K562 (cell line): Measurements from ENCODE around the gene CUL9. TPM values are rescaled to one million over a fixed set of nuclear protein-coding genes. Genes with fewer than 3 reads are reported as not detected.

Experiments used
- ARID2 ChIP-seq: fragments of 450-650 bp; IDR thresholded peaks from 2 replicates; pipeline ENCODE4 v1.6.1; 2017; ENCODE audit warnings: antibody characterized with exemption, mild to moderate bottlenecking
- FOSL1 ChIP-seq: fragments of 200-800 bp; sonication (Bioruptor generic); conservative IDR thresholded peaks from 2 replicates; pipeline ENCODE4 v1.6.1; 2016; ENCODE audit warnings: missing genetic modification characterization, missing compliant biosample characterization
- FOXJ2 ChIP-seq: fragments of 200-800 bp; sonication (Bioruptor generic); IDR thresholded peaks from 2 replicates; pipeline ENCODE4 v1.6.1; 2016; ENCODE audit warnings: missing genetic modification characterization, missing compliant biosample characterization
- GTF2E2 ChIP-seq: fragments of 200-800 bp; sonication (Bioruptor generic); IDR thresholded peaks from 2 replicates; pipeline ENCODE4 v1.6.1; 2016; ENCODE audit warnings: missing genetic modification characterization, missing compliant biosample characterization
- HBP1 ChIP-seq: fragments of 450-650 bp; formaldehyde crosslinking; IDR thresholded peaks from 2 replicates; pipeline ENCODE4 v1.4.0; 2022; ENCODE audit warnings: missing genetic modification characterization
- HEY1 ChIP-seq: fragments of 250-450 bp; sonication (Bioruptor Pico); IDR thresholded peaks from 2 replicates; pipeline ENCODE4 v1.5.0; 2020; ENCODE audit warnings: mild to moderate bottlenecking, moderate library complexity, borderline replicate concordance
- KDM4B ChIP-seq, 2 experiments: fragments of 450-650 bp in 1 of 2; sonication (generic) in 1 of 2; IDR thresholded peaks; 2 replicates each; pipeline ENCODE4 v1.6.1; 2016 to 2017; ENCODE audit warnings: borderline replicate concordance in 2 of 2, antibody characterized with exemption in 1 of 2, low read depth in 1 of 2, mild to moderate bottlenecking in 1 of 2
- MAZ ChIP-seq, 2 experiments: fragments of 450-650 bp in 1 of 2; sonication (generic) in 1 of 2; formaldehyde crosslinking; IDR thresholded peaks in 1 of 2; conservative IDR thresholded peaks in 1 of 2; 2 replicates each; pipeline versions ENCODE4 v1.4.0 to v1.5.0; 2020; ENCODE audit warnings: mild to moderate bottlenecking in 1 of 2, missing genetic modification reagents in 1 of 2
- MECOM ChIP-seq: fragments of 250-450 bp; sonication (Bioruptor Pico); IDR thresholded peaks from 2 replicates; pipeline ENCODE4 v1.8.0; 2022; ENCODE audit warnings: inconsistent platforms
- MYNN ChIP-seq, 2 experiments: sonication (generic); formaldehyde crosslinking in 1 of 2; IDR thresholded peaks; 2 replicates each; pipeline versions ENCODE4 v1.5.0 to v1.6.1; 2016 to 2020; ENCODE audit warnings: antibody characterized with exemption in 1 of 2, missing genetic modification reagents in 1 of 2
- SMARCA4 ChIP-seq: fragments of 450-650 bp; IDR thresholded peaks from 2 replicates; pipeline ENCODE4 v1.6.1; 2016
- SMARCC2 ChIP-seq: fragments of 450-650 bp; IDR thresholded peaks from 2 replicates; pipeline ENCODE4 v1.6.1; 2017; ENCODE audit warnings: antibody characterized with exemption, moderate library complexity, mild to moderate bottlenecking, low read depth
- THAP12 ChIP-seq: fragments of 250-450 bp; sonication (Bioruptor Pico); IDR thresholded peaks from 2 replicates; pipeline ENCODE4 v1.9.0; 2021; ENCODE audit warnings: mild to moderate bottlenecking, inconsistent platforms
- ZNF318 ChIP-seq, 2 experiments: fragments of 450-650 bp; IDR thresholded peaks; 2 replicates each; pipeline ENCODE4 v1.6.1; 2016; ENCODE audit warnings: mild to moderate bottlenecking in 2 of 2, borderline replicate concordance in 1 of 2, low read depth in 1 of 2, moderate library complexity in 1 of 2
- ZNF551 ChIP-seq: fragments of 250-450 bp; sonication (Bioruptor Pico); IDR thresholded peaks from 2 replicates; pipeline ENCODE4 v1.5.0; 2021; ENCODE audit warnings: mild to moderate bottlenecking, moderate library complexity
- ZZZ3 ChIP-seq: fragments of 450-650 bp; IDR thresholded peaks from 2 replicates; pipeline ENCODE4 v1.6.1; 2016; ENCODE audit warnings: antibody characterized with exemption, mild to moderate bottlenecking, moderate library complexity
- polyA plus RNA-seq, 8 experiments: library from polyadenylated mRNA; depleted of rRNA in 4 of 8; stranded (reverse) in 5 of 8; unstranded in 3 of 8; fragments of >200 nt; fragmentation: Nextera tagmentation in 2 of 8; fragmentation: Illumina TruSeq in 1 of 8; extraction: Ambion mirVana in 2 of 8; extraction: Trizol in 1 of 8; gene quantifications; 2 replicates each; pipeline versions ENCODE4 v1.2.1 to v1.2.3, GENCODE V29; 2011 to 2014; ENCODE audit warnings: inconsistent platforms in 1 of 8, missing spikeins in 1 of 8
- total RNA-seq, 7 experiments: library from RNA; depleted of rRNA in 6 of 7; stranded (reverse); fragments of >200 nt in 6 of 7; fragmentation: Illumina TruSeq in 2 of 7; extraction: Trizol in 2 of 7; gene quantifications; 2 replicates each; pipeline versions ENCODE4 v1.2.1 to v1.2.3, GENCODE V29; 2011 to 2021; ENCODE audit warnings: low replicate concordance in 1 of 7

CUL9 gene
- total and polyA plus RNA-seq, 9 of the 15 experiments (the other 6 are each of a cell fraction or from before 2014, with no cell fraction given) = 0.50 to 20.7 (median 6.6) TPM

- TF ChIP-seq ZNF551 (CRISPR knock-in tag) (no peak), SMARCA4 (peak; percentile 64; the same call in 1 of the 2 replicates), SMARCC2 (0 out of 2 replicates have a peak, but pooled peaks have one; percentile 35), FOXJ2 (tag) (no peak), KDM4B (IDR thresholded peaks at IDR 0.05; ENCODE audit: borderline replicate concordance in 2 of 2, low read depth in 1 of 2) (no peak), ARID2 (peak; percentile 31; the same call in 1 of the 2 replicates), HEY1 (no peak), FOSL1 (tag) (no peak), ZNF318 (IDR thresholded peaks at IDR 0.05; ENCODE audit: borderline replicate concordance in 1 of 2, low read depth in 1 of 2) (no peak), MECOM (CRISPR knock-in tag) (no peak), ZZZ3 (no peak), GTF2E2 (peak; percentile 44; the same call in 1 of the 2 replicates), MAZ (CRISPR knock-in tag; conservative IDR thresholded peaks at IDR 0.05 in 1 of 2, IDR thresholded peaks at IDR 0.05 in 1 of 2) (peak in 1 of 2 experiments; percentile 53; a peak in 3 of 4 replicates), MYNN (IDR thresholded peaks at IDR 0.05) (no peak), MYNN (CRISPR knock-in tag; IDR thresholded peaks at IDR 0.05) (no peak), HBP1 (peak; percentile 80), THAP12 (CRISPR knock-in tag) (0 out of 2 replicates have a peak, but pooled peaks have one; percentile 43)
These were observed 11.5 kb upstream of the CUL9 start (continued) for GRCh38 chr6:43170417-43170930.
